Stimulated activated CD4-positive, alpha-beta T cell treated with anti-CD3 and anti-CD28 coated beads, Interleukin-12 subunit alpha, Interleukin-12 subunit beta, amount 100 ng/mL, for 48 hours (primary cell): Measurements from ENCODE around the gene SFXN1.
A peak's percentile ranks its signal among the peaks of the same experiment; 100 is the strongest.
"Not testable (repeated sequence)": the region's sequence is repeated elsewhere in the genome, so short reads cannot be mapped to it uniquely, and the experiment has no call there.

ENCODE experiments used
- DNase-seq, 3 donors: peaks; one replicate each; pipeline ENCODE4 v3.0.0-alpha.2; 2020; ENCODE audit warnings: low read depth in 2 of 3, low spot score in 1 of 3

Gene SFXN1

GRCh38 chr5:175493726-175494125, 15.4 kb downstream of the SFXN1 start:
- no peak for DNase-seq

GRCh38 chr5:175494264-175495183, 16.2 kb downstream of the SFXN1 start:
- no peak for DNase-seq

GRCh38 chr5:175501759-175502158, 23.4 kb downstream of the SFXN1 start:
- DNase-seq: no peak

- DNase-seq: not testable (repeated sequence)
Observed at GRCh38 chr5:175507671-175508070, 29.3 kb downstream of the SFXN1 start.

GRCh38 chr5:175508896-175509295, 30.5 kb downstream of the SFXN1 start:
- DNase-seq: no peak

- no peak for DNase-seq
Observed at GRCh38 chr5:175513297-175513696, 34.9 kb downstream of the SFXN1 start.

- no peak for DNase-seq
Observed at GRCh38 chr5:175513726-175514125, 35.4 kb downstream of the SFXN1 start.

GRCh38 chr5:175516933-175517823, 38.8 kb downstream of the SFXN1 start:
- DNase-seq: no peak

GRCh38 chr5:175517824-175518450, 39.6 kb downstream of the SFXN1 start:
- DNase-seq: peak; percentile 77 to 91 (median 87)

- no peak for DNase-seq
Observed at GRCh38 chr5:175519006-175519405, 40.6 kb downstream of the SFXN1 start.

GRCh38 chr5:175520321-175520720, 42.0 kb downstream of the SFXN1 start:
- DNase-seq: peak in 2 of 3 donors; percentile 47 to 49

- no peak for DNase-seq
Observed at GRCh38 chr5:175520873-175521272, 42.5 kb downstream of the SFXN1 start.

GRCh38 chr5:175521313-175521833, 43.0 kb downstream of the SFXN1 start:
- DNase-seq: peak in 1 of 3 donors; percentile 44

GRCh38 chr5:175523292-175523691, 44.9 kb downstream of the SFXN1 start:
- DNase-seq: no peak

GRCh38 chr5:175524211-175524610, 45.9 kb downstream of the SFXN1 start:
- no peak for DNase-seq

- no peak for DNase-seq
Observed at GRCh38 chr5:175526691-175527090, 48.3 kb downstream of the SFXN1 start.

GRCh38 chr5:175531361-175531760, 53.0 kb downstream of the SFXN1 start:
- no peak for DNase-seq

- DNase-seq: peak; percentile 75 to 84 (median 80)
Observed at GRCh38 chr5:175534070-175534932, 55.9 kb downstream of the SFXN1 start.

GRCh38 chr5:175535331-175535730, 57.0 kb downstream of the SFXN1 start:
- not testable (repeated sequence) for DNase-seq

- no peak for DNase-seq
Observed at GRCh38 chr5:175535796-175536195, 57.4 kb downstream of the SFXN1 start.
